ENCODE measurements around the gene BRCA2.
A peak's percentile ranks its signal among the peaks of the same experiment; 100 is the strongest.
"Not testable (repeated sequence)": the region's sequence is repeated elsewhere in the genome, so short reads cannot be mapped to it uniquely, and the experiment has no call there.

Gene BRCA2

DNA sequence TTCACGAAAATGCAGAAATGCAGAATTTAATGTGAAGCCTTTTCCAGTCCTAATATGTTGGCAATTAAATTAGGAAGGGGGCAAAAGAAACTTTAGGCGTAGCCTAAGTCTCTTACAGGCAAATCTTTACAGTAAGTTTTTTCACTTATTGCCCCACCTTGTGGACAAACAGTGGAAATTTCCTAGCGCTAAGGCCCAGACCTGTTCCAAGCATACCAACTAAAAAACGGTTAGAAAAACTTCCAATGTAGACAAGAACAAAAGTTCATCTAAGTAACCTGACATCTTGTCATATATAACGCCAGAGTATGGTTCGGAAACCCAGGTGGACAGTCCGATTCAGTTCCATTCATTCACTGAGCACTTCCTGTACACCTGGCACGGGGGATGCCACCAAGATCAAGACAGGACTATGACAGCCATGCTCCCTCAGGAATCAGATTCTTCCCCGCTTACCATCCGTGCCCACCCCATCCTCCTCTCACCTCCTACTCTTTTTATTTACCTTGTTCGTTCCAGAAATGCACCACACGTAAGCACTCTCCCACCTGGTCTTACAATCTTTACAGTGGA is 5.1 kb upstream of the BRCA2 start:
- no peak for DNase-seq

GRCh38 chr13:32311188-32311897 is 4.0 kb upstream of the BRCA2 start:
- DNase-seq = no peak

DNA sequence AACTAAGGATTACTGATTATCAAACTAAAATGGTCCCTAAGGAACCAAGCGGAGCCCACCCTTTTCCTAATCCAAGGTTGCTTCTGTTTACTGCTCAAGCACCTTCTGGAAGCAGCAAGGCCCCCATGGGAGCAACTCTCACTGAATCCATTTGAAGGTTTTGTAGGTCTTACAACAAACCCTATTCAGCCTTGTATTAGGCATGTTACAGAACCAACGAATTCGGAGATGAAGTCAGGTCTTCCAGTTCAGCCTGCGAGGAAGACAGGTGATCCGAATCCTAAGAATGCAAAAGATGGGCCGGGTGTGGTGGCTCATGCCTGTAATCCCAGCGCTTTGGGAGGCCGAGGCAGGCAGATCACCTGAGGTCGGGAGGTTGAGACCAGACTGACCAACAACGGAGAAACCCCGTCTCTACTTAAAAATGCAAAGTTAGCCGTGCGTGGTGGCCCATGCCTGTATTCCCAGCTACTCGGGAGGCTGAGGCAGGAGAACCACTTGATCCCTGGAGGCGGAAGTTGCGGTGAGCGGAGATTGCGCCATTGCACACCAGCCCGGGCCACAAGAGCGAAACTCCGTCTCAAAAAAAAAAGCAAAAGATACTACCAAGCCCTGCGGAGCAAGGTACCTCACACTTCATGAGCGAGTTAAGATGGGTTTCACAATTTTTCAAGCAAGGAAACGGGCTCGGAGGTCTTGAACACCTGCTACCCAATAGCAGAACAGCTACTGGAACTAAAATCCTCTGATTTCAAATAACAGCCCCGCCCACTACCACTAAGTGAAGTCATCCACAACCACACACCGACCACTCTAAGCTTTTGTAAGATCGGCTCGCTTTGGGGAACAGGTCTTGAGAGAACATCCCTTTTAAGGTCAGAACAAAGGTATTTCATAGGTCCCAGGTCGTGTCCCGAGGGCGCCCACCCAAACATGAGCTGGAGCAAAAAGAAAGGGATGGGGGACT is 754 bp upstream of the BRCA2 start:
- DNase-seq = peak; percentile 71 to 72

DNA sequence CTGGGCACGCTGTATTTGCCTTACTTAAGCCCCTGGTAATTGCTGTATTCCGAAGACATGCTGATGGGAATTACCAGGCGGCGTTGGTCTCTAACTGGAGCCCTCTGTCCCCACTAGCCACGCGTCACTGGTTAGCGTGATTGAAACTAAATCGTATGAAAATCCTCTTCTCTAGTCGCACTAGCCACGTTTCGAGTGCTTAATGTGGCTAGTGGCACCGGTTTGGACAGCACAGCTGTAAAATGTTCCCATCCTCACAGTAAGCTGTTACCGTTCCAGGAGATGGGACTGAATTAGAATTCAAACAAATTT is 676 bp downstream of the BRCA2 start:
- DNase-seq = no peak

DNA sequence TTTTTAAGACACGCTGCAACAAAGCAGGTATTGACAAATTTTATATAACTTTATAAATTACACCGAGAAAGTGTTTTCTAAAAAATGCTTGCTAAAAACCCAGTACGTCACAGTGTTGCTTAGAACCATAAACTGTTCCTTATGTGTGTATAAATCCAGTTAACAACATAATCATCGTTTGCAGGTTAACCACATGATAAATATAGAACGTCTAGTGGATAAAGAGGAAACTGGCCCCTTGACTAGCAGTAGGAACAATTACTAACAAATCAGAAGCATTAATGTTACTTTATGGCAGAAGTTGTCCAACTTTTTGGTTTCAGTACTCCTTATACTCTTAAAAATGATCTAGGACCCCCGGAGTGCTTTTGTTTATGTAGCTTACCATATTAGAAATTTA is 1.2 kb downstream of the BRCA2 start:
- DNase-seq = no peak

GRCh38 chr13:32317716-32318465 is 2.6 kb downstream of the BRCA2 start:
- no peak for DNase-seq

- no peak for DNase-seq
These were observed 5.2 kb downstream of the BRCA2 start for GRCh38 chr13:32320528-32320927.

- no peak for DNase-seq
These were observed 8.6 kb downstream of the BRCA2 start for GRCh38 chr13:32323912-32324311.

GRCh38 chr13:32330441-32330840 is 15.1 kb downstream of the BRCA2 start:
- DNase-seq = no peak

DNA sequence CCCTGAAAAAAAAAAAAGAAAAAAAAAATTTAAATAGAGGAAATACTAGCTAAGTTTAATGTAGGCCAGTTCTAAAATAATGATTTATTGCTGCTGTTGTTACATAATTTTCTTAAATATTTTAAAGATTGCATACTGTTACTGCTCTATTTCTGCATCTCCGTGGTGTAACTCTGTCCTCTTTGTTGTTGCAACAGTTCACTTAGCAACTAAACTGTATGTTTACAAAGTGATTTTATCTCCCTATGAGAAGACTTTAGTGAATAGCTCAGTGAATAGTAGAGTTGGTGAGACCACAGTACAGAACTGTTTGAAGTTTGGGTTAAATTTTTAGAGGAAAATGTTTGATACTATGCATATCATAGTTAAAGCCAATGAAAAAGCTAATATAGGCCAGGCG is 19.4 kb downstream of the BRCA2 start:
- no peak for DNase-seq

- DNase-seq = no peak
These were observed 25.6 kb downstream of the BRCA2 start for GRCh38 chr13:32340914-32341313.

- no peak for DNase-seq
These were observed 32.3 kb downstream of the BRCA2 start for GRCh38 chr13:32347651-32348050.

DNA sequence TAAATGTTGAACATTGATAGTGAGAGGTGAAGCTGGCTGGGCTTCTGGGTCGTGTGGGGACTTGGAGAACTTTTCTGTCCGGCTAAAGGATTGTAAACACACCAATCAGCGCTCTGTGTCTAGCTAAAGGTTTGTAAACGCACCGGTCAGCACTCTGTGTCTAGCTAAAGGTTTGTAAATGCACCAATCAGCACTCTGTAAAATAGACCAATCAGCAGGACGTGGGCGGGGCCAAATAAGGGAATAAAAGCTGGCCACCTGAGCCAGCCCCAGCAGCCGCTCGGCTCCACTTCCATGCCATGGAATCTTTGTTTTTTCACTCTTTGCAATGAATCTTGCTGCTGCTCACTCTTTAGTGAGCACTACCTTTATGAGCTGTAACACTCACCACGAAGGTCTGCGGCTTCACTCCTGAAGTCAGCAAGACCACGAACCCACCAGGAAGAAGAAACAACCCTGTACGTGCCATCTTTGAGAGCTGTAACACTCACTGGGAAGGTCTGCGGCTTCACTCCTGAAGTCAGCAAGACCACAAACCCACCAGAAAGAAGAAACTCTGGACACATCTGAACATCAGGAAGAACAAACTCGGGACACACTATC is 35.6 kb downstream of the BRCA2 start:
- not testable (repeated sequence) for DNase-seq

- no peak for DNase-seq
These were observed 38.7 kb downstream of the BRCA2 start for GRCh38 chr13:32354040-32354439.

- DNase-seq = not testable (repeated sequence)
These were observed 40.6 kb downstream of the BRCA2 start for GRCh38 chr13:32355935-32356334.

DNA sequence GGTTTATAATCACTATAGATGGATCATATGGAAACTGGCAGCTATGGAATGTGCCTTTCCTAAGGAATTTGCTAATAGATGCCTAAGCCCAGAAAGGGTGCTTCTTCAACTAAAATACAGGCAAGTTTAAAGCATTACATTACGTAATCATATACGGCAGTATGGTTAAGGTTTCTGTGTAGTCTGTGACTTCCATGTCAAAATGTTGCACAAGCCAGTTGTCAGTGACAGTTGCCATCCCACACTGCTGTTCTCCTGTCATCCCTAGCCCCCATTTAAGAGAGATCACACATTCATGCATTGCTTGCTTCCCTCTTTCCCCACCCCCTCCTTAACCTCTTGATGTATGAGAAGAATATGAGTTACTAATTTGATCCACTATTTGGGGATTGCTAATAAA is 47.3 kb downstream of the BRCA2 start:
- no peak for DNase-seq

- DNase-seq = no peak
These were observed 55.5 kb downstream of the BRCA2 start for GRCh38 chr13:32370805-32371204.

DNA sequence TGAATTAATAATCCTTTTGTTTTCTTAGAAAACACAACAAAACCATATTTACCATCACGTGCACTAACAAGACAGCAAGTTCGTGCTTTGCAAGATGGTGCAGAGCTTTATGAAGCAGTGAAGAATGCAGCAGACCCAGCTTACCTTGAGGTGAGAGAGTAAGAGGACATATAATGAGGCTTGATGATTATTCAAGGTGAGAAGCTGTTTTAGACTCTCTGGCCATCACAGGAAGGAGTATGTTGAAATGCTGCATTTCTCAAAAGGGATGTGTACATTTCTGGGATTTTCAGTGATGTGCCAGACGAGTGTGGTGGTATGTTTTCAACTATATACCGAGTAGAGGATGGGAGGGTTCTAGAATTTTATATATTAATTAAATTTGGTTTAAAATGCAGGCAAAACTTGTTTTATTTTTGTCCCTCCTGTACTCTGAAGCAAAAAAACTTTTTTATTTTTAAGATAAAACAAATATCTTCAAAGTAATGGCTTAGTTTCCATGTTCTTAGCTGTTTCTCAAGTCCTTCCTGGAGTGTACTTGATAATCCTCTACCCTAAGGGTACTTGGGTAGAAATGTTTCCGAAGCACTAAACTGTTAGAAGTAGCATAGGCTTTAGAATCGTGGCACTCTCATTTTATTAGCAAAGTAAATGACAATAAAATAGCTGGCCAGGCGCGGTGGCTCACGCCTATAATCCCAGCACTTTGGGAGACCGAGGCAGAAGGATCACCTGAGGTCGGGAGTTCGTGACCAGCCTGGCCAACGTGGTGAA is 61.5 kb downstream of the BRCA2 start:
- DNase-seq = no peak

DNA sequence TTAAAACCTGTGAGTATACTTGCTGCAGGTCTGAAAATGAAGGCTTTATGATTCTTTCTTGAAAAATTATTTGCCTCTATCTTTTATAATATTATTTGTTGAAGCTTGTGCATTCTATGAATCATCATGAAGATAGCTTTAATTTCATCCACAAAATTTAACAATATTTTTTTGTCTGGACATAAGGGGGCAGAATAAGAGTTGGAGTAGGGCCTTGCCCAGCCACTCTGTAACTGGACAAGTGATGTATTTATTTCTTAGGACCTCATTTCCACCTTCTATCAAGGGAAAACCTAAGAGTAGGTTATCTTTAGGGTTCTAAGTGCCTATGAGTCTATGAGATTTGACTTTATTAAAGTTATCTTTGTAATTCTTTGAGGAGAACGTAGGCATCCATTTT is 62.7 kb downstream of the BRCA2 start:
- DNase-seq = no peak

DNA sequence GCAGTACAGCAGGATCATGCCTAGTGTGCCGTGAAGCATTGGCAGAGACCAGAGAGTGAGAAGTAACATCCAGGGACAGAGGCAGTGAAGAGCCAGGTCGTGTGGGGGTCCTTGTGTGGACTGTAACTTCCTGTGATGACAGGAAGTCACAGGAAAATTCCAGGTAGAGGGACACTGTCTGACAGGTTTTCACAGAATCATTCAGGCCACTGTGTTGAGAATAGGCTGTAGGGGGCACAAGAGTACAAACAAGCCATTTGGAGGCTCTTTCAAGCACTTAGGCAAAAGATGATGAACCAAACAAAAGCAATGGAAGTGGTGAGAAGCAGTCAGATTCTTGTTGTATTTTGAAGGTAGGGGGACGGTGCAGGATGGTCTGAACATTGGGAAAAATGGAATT is 66.2 kb downstream of the BRCA2 start:
- no peak for DNase-seq

- DNase-seq = no peak
These were observed 68.7 kb downstream of the BRCA2 start for GRCh38 chr13:32383836-32384618.
